ENCODE results near the gene REEP6.

DNA sequence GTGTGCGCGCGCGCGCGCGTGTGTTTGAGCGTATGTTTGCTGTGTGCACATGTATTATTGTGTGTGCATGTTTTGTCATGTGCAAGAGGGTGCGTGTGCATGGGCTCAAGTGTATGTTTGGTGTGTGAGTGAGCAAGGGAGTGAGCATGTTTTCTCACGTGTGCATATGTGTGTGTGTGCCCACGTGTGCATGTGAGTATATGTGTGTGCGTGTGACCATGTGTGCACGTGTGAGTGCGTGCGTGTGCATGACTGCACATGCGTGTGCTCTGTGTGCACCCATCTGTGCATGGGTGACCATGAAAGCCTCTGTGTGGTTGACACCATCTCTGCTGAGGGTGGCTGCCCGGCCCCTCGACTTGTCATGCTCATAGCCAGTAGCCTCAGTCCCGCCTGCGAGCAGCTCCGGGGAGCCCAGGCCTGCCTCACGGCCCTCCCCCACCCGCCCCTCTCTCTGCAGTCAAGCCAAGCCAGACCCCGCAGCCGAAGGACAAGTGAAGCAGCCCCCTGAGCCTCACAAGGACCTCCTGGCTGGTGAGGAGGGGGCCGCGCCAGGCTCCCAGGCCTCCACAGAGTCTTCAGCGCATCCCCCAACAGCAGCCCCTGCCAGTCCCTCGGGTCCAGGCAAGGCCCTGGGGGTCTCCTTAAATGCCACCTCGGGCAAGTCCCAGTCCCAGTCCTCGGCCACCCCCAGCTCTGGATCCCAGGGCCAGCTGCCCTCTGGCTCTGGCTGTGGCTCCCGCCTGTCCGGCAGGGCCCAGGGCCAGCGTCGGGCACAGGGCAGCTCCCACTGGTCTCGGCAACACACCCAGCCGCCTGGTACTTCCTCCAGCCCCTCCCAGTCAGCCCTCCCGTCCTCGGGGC lies 6.0 kb downstream of the REEP6 start:
- TF ChIP-seq, protein P1, sequence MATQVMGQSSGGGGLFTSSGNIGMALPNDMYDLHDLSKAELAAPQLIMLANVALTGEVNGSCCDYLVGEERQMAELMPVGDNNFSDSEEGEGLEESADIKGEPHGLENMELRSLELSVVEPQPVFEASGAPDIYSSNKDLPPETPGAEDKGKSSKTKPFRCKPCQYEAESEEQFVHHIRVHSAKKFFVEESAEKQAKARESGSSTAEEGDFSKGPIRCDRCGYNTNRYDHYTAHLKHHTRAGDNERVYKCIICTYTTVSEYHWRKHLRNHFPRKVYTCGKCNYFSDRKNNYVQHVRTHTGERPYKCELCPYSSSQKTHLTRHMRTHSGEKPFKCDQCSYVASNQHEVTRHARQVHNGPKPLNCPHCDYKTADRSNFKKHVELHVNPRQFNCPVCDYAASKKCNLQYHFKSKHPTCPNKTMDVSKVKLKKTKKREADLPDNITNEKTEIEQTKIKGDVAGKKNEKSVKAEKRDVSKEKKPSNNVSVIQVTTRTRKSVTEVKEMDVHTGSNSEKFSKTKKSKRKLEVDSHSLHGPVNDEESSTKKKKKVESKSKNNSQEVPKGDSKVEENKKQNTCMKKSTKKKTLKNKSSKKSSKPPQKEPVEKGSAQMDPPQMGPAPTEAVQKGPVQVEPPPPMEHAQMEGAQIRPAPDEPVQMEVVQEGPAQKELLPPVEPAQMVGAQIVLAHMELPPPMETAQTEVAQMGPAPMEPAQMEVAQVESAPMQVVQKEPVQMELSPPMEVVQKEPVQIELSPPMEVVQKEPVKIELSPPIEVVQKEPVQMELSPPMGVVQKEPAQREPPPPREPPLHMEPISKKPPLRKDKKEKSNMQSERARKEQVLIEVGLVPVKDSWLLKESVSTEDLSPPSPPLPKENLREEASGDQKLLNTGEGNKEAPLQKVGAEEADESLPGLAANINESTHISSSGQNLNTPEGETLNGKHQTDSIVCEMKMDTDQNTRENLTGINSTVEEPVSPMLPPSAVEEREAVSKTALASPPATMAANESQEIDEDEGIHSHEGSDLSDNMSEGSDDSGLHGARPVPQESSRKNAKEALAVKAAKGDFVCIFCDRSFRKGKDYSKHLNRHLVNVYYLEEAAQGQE (IDR thresholded peaks at IDR 0.05; ENCODE audit: insufficient read depth in 1 of 2, low read depth in 2 of 2, low read length in 2 of 2) = no peak
- TF ChIP-seq POLR2AphosphoS5 (IDR thresholded peaks at IDR 0.05; ENCODE audit: low read depth, low read length) (no peak), TAF1 (IDR thresholded peaks at IDR 0.05; ENCODE audit: borderline replicate concordance, insufficient read depth, low read length) (no peak), SIN3A (IDR thresholded peaks at IDR 0.05; ENCODE audit: borderline replicate concordance, insufficient read depth, low read length) (no peak), FOXP2 (optimal IDR thresholded peaks at IDR 0.05; ENCODE audit: borderline replicate concordance, extremely low read depth, extremely low read length, insufficient read depth) (no peak)
